Chondrocyte (in vitro differentiated cells): ENCODE results near the gene CENPK. TPM values are rescaled to one million over a fixed set of nuclear protein-coding genes. Genes with fewer than 3 reads are reported as not detected.

Experiments used
- DNase-seq: peaks from one replicate; pipeline ENCODE4 v3.0.0; 2021; ENCODE audit warnings: mixed read lengths, low spot score
- H3K27ac Mint-ChIP-seq: one replicate; pipeline ENCODE4 v1.8.0; 2021; ENCODE audit warnings: mild to moderate bottlenecking, moderate library complexity, mixed read lengths; ENCODE audit not compliant: unreplicated experiment
- H3K27me3 Mint-ChIP-seq: 2 replicates; pipeline ENCODE4 v1.8.0; 2021; ENCODE audit warnings: low read depth, mixed read lengths
- H3K36me3 Mint-ChIP-seq: 2 replicates; pipeline ENCODE4 v1.8.0; 2021; ENCODE audit warnings: low read depth, mixed read lengths
- H3K4me1 Mint-ChIP-seq: 2 replicates; pipeline ENCODE4 v1.8.0; 2021; ENCODE audit warnings: low read depth, mild to moderate bottlenecking, mixed read lengths
- H3K4me3 Mint-ChIP-seq: one replicate; pipeline ENCODE4 v1.8.0; 2021; ENCODE audit warnings: mild to moderate bottlenecking, moderate library complexity, mixed read lengths; ENCODE audit not compliant: unreplicated experiment
- H3K9me3 Mint-ChIP-seq: 2 replicates; pipeline ENCODE4 v1.8.0; 2021; ENCODE audit warnings: low read depth, mixed read lengths
- total RNA-seq: library from RNA; stranded (reverse); gene quantifications from 3 replicates; pipeline ENCODE4 v1.2.1, GENCODE V29; 2021
- TF ChIP-seq, protein P1 (sequence below): fragments of 200-600 bp; sonication (generic); IDR thresholded peaks from 2 replicates; pipeline ENCODE4 v1.5.0; 2021; ENCODE audit warnings: antibody characterized with exemption, mild to moderate bottlenecking, moderate library complexity

CENPK gene
- total RNA-seq, 1 donor from 2014 or later, result 7.2 TPM

DNA sequence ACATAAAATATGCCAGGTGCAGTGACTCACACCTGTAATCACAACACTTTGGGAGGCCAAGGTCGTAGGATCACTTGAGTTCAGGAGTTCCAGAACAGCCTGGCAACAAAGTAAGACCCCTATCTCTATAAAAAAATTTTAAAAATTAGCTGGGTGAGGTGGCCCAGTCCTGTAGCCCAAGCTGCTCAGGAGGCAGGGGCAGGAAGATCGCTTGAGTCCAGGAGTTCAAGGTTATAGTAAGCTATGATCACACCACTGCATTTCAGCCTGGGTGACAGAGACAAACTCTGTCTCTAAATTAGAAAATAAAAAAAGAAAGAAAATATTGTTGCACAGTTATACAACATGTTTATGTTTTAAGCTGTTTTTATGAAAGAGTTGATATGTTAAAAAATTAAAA lies 6.8 kb downstream of the CENPK start:
- Mint-ChIP-seq H3K27me3 (no peaks in the 10 kb centered on the region), H3K4me1 (peaks cover 2% of the 10 kb centered on the region), H3K27ac (no peak overlapping the region), H3K36me3 (no peaks in the 10 kb centered on the region), H3K4me3 (no peak overlapping the region), H3K9me3 (no peaks in the 10 kb centered on the region)
- TF ChIP-seq, protein P1, sequence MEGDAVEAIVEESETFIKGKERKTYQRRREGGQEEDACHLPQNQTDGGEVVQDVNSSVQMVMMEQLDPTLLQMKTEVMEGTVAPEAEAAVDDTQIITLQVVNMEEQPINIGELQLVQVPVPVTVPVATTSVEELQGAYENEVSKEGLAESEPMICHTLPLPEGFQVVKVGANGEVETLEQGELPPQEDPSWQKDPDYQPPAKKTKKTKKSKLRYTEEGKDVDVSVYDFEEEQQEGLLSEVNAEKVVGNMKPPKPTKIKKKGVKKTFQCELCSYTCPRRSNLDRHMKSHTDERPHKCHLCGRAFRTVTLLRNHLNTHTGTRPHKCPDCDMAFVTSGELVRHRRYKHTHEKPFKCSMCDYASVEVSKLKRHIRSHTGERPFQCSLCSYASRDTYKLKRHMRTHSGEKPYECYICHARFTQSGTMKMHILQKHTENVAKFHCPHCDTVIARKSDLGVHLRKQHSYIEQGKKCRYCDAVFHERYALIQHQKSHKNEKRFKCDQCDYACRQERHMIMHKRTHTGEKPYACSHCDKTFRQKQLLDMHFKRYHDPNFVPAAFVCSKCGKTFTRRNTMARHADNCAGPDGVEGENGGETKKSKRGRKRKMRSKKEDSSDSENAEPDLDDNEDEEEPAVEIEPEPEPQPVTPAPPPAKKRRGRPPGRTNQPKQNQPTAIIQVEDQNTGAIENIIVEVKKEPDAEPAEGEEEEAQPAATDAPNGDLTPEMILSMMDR, result no peak
- DNase-seq, result no peak

DNA sequence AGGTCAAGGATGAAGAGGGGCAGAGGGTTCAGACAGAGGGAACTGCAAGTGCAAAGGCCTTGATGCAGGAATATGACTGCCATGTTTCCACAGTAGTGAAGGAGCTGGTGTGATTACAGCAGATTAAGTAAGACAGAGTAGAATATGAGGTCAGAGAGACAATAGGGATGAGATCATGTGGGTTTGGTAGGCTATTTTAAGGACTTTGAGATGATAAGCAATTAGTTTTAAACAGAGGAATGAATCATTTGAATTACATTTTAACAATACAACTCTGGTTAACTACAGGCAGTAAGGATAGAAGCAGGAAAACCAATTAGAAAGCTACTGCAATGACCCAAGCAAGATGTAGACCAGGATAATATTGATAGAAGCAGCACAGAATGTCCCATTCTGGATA lies 7.7 kb downstream of the CENPK start:
- Mint-ChIP-seq H3K36me3 (no peaks in the 10 kb centered on the region), H3K4me1 (no peaks in the 10 kb centered on the region), H3K9me3 (no peaks in the 10 kb centered on the region), H3K4me3 (no peak overlapping the region), H3K27ac (no peak overlapping the region), H3K27me3 (no peaks in the 10 kb centered on the region)
- DNase-seq, result no peak
- TF ChIP-seq, protein P1, result no peak

DNA sequence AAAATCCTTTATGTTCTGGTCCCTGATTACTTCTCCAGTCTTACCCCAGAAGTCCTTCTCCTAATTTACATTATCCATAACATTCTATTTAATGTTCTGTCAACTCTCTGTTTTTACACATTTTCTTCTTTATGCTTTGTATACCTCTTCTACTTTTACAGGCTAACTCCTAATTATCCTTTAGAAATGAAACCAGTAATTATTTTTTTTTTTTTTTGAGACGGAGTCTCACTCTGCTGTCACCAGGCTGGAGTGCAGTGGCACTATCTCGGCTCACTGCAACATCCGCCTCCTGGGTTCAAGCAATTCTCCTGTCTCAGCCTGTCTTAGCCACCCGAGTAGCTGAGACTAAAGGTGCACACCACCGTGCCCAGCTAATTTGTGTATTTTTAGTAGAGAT lies 9.0 kb downstream of the CENPK start:
- TF ChIP-seq, protein P1, result no peak
- no peak for DNase-seq
- Mint-ChIP-seq H3K4me3 (no peak overlapping the region), H3K4me1 (no peaks in the 10 kb centered on the region), H3K9me3 (peaks cover 3% of the 10 kb centered on the region), H3K27me3 (no peaks in the 10 kb centered on the region), H3K36me3 (peaks cover 4% of the 10 kb centered on the region), H3K27ac (no peak overlapping the region)

DNA sequence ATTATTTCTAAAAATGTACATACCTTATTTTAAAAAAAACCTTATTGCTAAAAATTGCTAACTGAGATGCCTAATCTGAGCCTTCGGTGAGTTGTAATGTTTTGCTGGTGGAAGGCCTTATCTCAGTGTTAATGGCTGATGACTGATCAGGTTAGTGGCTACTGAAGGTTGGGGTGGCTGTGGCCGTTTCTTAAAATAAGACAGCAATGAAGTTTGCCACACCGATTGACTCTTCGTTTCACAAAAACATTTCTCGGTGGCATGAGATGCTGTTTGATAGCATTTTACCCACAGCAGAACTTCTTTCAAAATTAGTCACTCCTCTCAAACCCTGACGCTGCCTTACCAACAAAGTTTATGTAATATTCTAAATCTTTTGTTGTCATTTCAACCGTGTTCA lies 14.7 kb downstream of the CENPK start:
- Mint-ChIP-seq H3K4me3 (no peak overlapping the region), H3K36me3 (peaks cover 8% of the 10 kb centered on the region), H3K9me3 (peaks cover 5% of the 10 kb centered on the region)

DNA sequence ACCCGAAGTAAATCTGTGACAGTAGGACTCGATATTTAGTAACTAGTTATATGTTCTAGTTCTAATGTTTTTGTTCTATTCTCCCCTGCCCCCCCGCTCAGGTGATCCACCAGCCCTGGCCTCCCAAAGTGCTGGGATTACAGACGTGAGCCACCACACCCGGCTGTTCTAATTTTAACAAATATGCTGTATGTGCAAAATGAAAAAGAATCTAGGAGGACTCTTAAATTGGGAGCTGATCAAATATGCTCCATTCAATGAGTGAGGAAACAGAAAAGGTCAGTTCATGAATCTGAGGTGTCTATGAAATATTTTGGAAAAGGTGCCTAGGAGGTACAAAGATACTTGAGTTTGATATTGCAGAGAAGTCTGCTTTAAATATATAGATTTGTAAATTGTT lies 16.8 kb downstream of the CENPK start:
- Mint-ChIP-seq H3K36me3 (peaks cover 10% of the 10 kb centered on the region), H3K4me1 (no peaks in the 10 kb centered on the region), H3K4me3 (no peak overlapping the region), H3K27ac (no peak overlapping the region), H3K9me3 (peaks cover 5% of the 10 kb centered on the region), H3K27me3 (no peaks in the 10 kb centered on the region)
- TF ChIP-seq, protein P1, result no peak
- no peak for DNase-seq

More for the DNA sequence above, 14.7 kb downstream of the CENPK start:
- Mint-ChIP-seq H3K27ac (no peak overlapping the region), H3K4me1 (no peaks in the 10 kb centered on the region), H3K27me3 (no peaks in the 10 kb centered on the region)
- TF ChIP-seq, protein P1, result no peak
- DNase-seq, result no peak
